Measurements from ENCODE around the gene FAM234A.
"Not testable (repeated sequence)": the region's sequence is repeated elsewhere in the genome, so short reads cannot be mapped to it uniquely, and the experiment has no call there.

The FAM234A gene

DNA sequence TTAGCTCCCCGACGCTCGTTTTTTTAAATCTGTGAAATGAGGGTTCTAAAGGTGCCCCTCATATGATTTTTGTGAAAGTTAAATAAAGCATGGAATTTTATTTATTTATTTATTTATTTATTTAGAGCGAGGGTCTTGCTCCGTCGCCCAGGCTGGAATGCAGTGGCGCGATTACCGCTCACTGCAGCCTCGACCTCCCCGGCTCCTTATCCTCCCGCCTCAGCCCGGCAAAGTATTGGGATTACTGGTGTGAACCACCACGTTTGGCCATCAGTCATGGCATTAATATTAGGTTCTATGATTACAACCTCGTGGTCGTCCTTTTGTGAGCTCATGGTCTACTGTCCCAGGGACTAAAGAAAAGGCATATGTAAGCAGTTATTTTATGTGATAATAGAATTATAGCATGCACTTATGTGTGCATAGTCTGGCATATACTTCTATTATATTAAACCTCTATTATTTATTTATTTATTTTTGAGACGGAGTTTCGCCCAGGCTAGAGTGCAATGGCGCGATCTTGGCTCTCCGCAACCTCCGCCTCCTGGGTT lies 4.8 kb upstream of the FAM234A start:
- no peak for TF ChIP-seq CTCF (conservative IDR thresholded peaks at IDR 0.05; ENCODE audit: low read depth, low read length)
- peaks cover 28% of the 10 kb centered on the region for H3K4me1 ChIP-seq (ENCODE audit: low read depth, poor library complexity, severe bottlenecking)
- H3K9ac ChIP-seq, result no peak overlapping the region
- H3K4me2 ChIP-seq, result peak overlapping the region; percentile 94
- no peak overlapping the region for H3K27ac ChIP-seq
- H2AFZ ChIP-seq (ENCODE audit: low read depth), result peak overlapping the region; percentile 85; the same call in 1 of the 2 replicates
- H3K4me3 ChIP-seq (IDR thresholded peaks at IDR 0.05; ENCODE audit: insufficient read depth, low read depth, low read length), result no peak overlapping the region
- H4K20me1 ChIP-seq (ENCODE audit: insufficient read depth), result peaks cover 18% of the 10 kb centered on the region; the same call in 1 of the 2 replicates
- peaks cover 5% of the 10 kb centered on the region; the same call in 1 of the 2 replicates for H3K36me3 ChIP-seq (ENCODE audit: insufficient read depth)
- peaks cover 38% of the 10 kb centered on the region for H3K79me2 ChIP-seq (ENCODE audit: insufficient read depth, low read depth)
- no peaks in the 10 kb centered on the region for H3K27me3 ChIP-seq (ENCODE audit: insufficient read depth, low read depth)

- not testable (repeated sequence) for H3K36me3 ChIP-seq (ENCODE audit: insufficient read depth); H2AFZ ChIP-seq (ENCODE audit: low read depth); H3K27ac ChIP-seq; H3K9ac ChIP-seq; H3K4me3 ChIP-seq (IDR thresholded peaks at IDR 0.05; ENCODE audit: insufficient read depth, low read depth, low read length); H3K27me3 ChIP-seq (ENCODE audit: insufficient read depth, low read depth); H3K4me2 ChIP-seq
- peaks cover 18% of the 10 kb centered on the region; the same call in 1 of the 2 replicates for H4K20me1 ChIP-seq (ENCODE audit: insufficient read depth)
- peaks cover 35% of the 10 kb centered on the region for H3K79me2 ChIP-seq (ENCODE audit: insufficient read depth, low read depth)
- peaks cover 28% of the 10 kb centered on the region for H3K4me1 ChIP-seq (ENCODE audit: low read depth, poor library complexity, severe bottlenecking)
These were observed 4.3 kb upstream of the FAM234A start for GRCh38 chr16:230351-230750.

DNA sequence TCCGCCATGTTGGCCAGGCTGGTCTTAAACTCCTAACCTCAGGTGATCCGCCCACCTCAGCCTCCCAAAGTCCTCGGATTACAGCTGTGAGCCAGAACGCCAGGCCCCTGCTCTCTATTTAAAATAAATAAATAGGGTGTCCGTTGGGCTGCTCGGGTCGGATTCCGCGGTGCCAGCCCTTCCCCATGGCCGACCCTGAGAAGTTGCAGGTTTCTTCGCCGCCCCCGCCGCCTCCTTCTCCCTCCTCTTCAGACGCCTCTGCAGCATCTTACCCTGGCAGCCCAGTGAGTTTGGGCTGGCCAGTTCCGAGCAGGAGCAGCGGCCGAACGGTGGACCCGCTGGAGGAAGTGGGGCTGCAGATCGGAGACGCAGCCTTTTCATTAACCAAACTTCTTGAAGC lies 3.7 kb upstream of the FAM234A start:
- Histone ChIP-seq H3K4me1 (ENCODE audit: low read depth, poor library complexity, severe bottlenecking) (peaks cover 33% of the 10 kb centered on the region), H3K4me2 (no peak overlapping the region), H2AFZ (ENCODE audit: low read depth) (no peak overlapping the region), H3K27me3 (ENCODE audit: insufficient read depth, low read depth) (no peaks in the 10 kb centered on the region), H3K79me2 (ENCODE audit: insufficient read depth, low read depth) (peaks cover 30% of the 10 kb centered on the region), H3K27ac (no peak overlapping the region), H3K9ac (no peak overlapping the region), H3K36me3 (ENCODE audit: insufficient read depth) (peaks cover 4% of the 10 kb centered on the region; the same call in 1 of the 2 replicates), H3K4me3 (IDR thresholded peaks at IDR 0.05; ENCODE audit: insufficient read depth, low read depth, low read length) (no peak overlapping the region), H4K20me1 (ENCODE audit: insufficient read depth) (peaks cover 18% of the 10 kb centered on the region; the same call in 1 of the 2 replicates)
- no peak for TF ChIP-seq CTCF (conservative IDR thresholded peaks at IDR 0.05; ENCODE audit: low read depth, low read length)

- TF ChIP-seq CTCF (conservative IDR thresholded peaks at IDR 0.05; ENCODE audit: low read depth, low read length), result no peak
- Histone ChIP-seq H3K79me2 (ENCODE audit: insufficient read depth, low read depth) (no peaks in the 10 kb centered on the region), H3K36me3 (ENCODE audit: insufficient read depth) (no peaks in the 10 kb centered on the region), H3K9ac (no peak overlapping the region), H3K4me3 (IDR thresholded peaks at IDR 0.05; ENCODE audit: insufficient read depth, low read depth, low read length) (no peak overlapping the region), H3K4me2 (no peak overlapping the region; the same call in 1 of the 2 replicates), H3K27me3 (ENCODE audit: insufficient read depth, low read depth) (no peaks in the 10 kb centered on the region), H4K20me1 (ENCODE audit: insufficient read depth) (no peaks in the 10 kb centered on the region), H3K27ac (no peak overlapping the region), H2AFZ (ENCODE audit: low read depth) (no peak overlapping the region), H3K4me1 (ENCODE audit: low read depth, poor library complexity, severe bottlenecking) (peaks cover 27% of the 10 kb centered on the region)
These were observed 5.3 kb downstream of the FAM234A start for GRCh38 chr16:239948-240277.

DNA sequence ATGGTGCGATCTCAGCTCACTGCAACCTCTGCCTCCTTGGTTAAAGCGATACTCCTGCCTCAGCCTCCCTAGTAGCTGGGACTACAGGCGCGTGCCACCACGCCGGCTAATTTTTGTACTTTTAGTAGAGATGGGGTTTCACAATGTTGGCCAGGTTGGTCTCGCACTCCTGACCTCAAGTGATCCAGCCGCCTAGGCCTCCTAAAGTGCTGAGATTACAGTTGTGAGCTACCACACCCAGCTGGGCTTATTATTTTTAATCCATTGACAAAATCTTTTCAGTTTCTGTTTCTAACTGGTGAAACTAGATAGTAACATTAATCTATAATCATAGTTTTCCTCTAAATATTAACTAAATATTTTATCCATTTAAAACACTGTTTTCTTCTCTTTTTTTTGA lies 5.9 kb downstream of the FAM234A start:
- H3K27me3 ChIP-seq (ENCODE audit: insufficient read depth, low read depth), result no peaks in the 10 kb centered on the region
- H3K27ac ChIP-seq, result no peak overlapping the region

More for the DNA sequence above, 5.9 kb downstream of the FAM234A start:
- H4K20me1 ChIP-seq (ENCODE audit: insufficient read depth), result no peaks in the 10 kb centered on the region
- no peaks in the 10 kb centered on the region for H3K36me3 ChIP-seq (ENCODE audit: insufficient read depth)
- H3K9ac ChIP-seq, result no peak overlapping the region
- no peak overlapping the region; the same call in 1 of the 2 replicates for H3K4me2 ChIP-seq
- no peaks in the 10 kb centered on the region for H3K79me2 ChIP-seq (ENCODE audit: insufficient read depth, low read depth)
- TF ChIP-seq CTCF (conservative IDR thresholded peaks at IDR 0.05; ENCODE audit: low read depth, low read length), result no peak
- no peak overlapping the region for H3K4me3 ChIP-seq (IDR thresholded peaks at IDR 0.05; ENCODE audit: insufficient read depth, low read depth, low read length)
- H2AFZ ChIP-seq (ENCODE audit: low read depth), result no peak overlapping the region
- H3K4me1 ChIP-seq (ENCODE audit: low read depth, poor library complexity, severe bottlenecking), result peaks cover 25% of the 10 kb centered on the region

Measured in KMS-11 (cell line).